Liver (tissue), 9 donors: Measurements from ENCODE around the gene HBD. TPM values are rescaled to one million over a fixed set of nuclear protein-coding genes. Genes with fewer than 3 reads are reported as not detected.

Source experiments
- DNase-seq: peaks from one replicate; pipeline ENCODE4 v3.0.0-alpha.2; 2017; ENCODE audit warnings: low spot score
- H3K27ac ChIP-seq, 2 donors: one replicate each; pipeline ENCODE4 v1.7.0; 2013; ENCODE audit warnings: inconsistent platforms in 2 of 2, low read length in 2 of 2, control low read depth in 1 of 2, low read depth in 1 of 2, mild to moderate bottlenecking in 1 of 2
- H3K27me3 ChIP-seq, 4 donors: one replicate each; pipeline versions ENCODE4 v1.6.1 to v1.7.0; 2013; ENCODE audit warnings: low read length in 3 of 4, inconsistent platforms in 1 of 4, mild to moderate bottlenecking in 1 of 4, moderate library complexity in 1 of 4; ENCODE audit not compliant: control insufficient read depth in 4 of 4, insufficient read depth in 4 of 4
- H3K36me3 ChIP-seq, 4 donors: one replicate each; pipeline versions ENCODE4 v1.6.1 to v1.7.0; 2013; ENCODE audit warnings: low read length in 3 of 4, mild to moderate bottlenecking in 3 of 4, low read depth in 1 of 4, moderate library complexity in 1 of 4; ENCODE audit not compliant: control insufficient read depth in 4 of 4, insufficient read depth in 3 of 4
- H3K4me1 ChIP-seq, 4 donors: one replicate each; pipeline versions ENCODE4 v1.6.1 to v1.7.0; 2013; ENCODE audit warnings: low read length in 3 of 4, mild to moderate bottlenecking in 3 of 4, moderate library complexity in 1 of 4; ENCODE audit not compliant: control insufficient read depth in 4 of 4, insufficient read depth in 4 of 4
- H3K4me3 ChIP-seq, 3 donors: one replicate each; pipeline versions ENCODE4 v1.6.1 to v1.7.0; 2013; ENCODE audit warnings: low read length in 3 of 3, control low read depth in 1 of 3, low read depth in 1 of 3, mild to moderate bottlenecking in 1 of 3
- H3K9ac ChIP-seq, 2 donors: one replicate each; pipeline ENCODE4 v1.7.0; 2013; ENCODE audit warnings: low read length in 2 of 2, mild to moderate bottlenecking in 2 of 2, moderate library complexity in 2 of 2, control low read depth in 1 of 2, low read depth in 1 of 2
- H3K9me3 ChIP-seq, 4 donors: one replicate each; pipeline versions ENCODE4 v1.6.1 to v1.7.0; 2013; ENCODE audit warnings: low read length in 3 of 4; ENCODE audit not compliant: control insufficient read depth in 4 of 4
- EGR1 ChIP-seq, 2 donors: IDR thresholded peaks; 2 replicates each; pipeline ENCODE4 v1.6.1; 2016 to 2018; ENCODE audit warnings: antibody characterized with exemption in 2 of 2, low read depth in 2 of 2
- FOXA1 ChIP-seq: IDR thresholded peaks from 2 replicates; pipeline ENCODE4 v1.6.1; 2016; ENCODE audit warnings: antibody characterized with exemption
- FOXA2 ChIP-seq: IDR thresholded peaks from 2 replicates; pipeline ENCODE4 v1.6.1; 2016; ENCODE audit warnings: antibody characterized with exemption
- GABPA ChIP-seq, 2 donors: IDR thresholded peaks in 1 of 2; conservative IDR thresholded peaks in 1 of 2; 2 replicates each; pipeline ENCODE4 v1.6.1; 2016; ENCODE audit warnings: antibody characterized with exemption in 2 of 2, mild to moderate bottlenecking in 1 of 2, moderate library complexity in 1 of 2
- HNF4A ChIP-seq, 2 donors: conservative IDR thresholded peaks; 2 replicates each; pipeline ENCODE4 v1.6.1; 2016; ENCODE audit warnings: antibody characterized with exemption in 2 of 2, mild to moderate bottlenecking in 2 of 2
- HNF4G ChIP-seq: IDR thresholded peaks from 2 replicates; pipeline ENCODE4 v1.6.1; 2016; ENCODE audit warnings: antibody characterized with exemption
- JUND ChIP-seq, 2 donors: IDR thresholded peaks; 2 replicates each; pipeline ENCODE4 v1.6.1; 2016; ENCODE audit warnings: antibody characterized with exemption in 2 of 2
- NR2F2 ChIP-seq: IDR thresholded peaks from 2 replicates; pipeline ENCODE4 v1.6.1; 2016; ENCODE audit warnings: antibody characterized with exemption
- RAD21 ChIP-seq, 2 donors: IDR thresholded peaks; 2 replicates each; pipeline ENCODE4 v1.6.1; 2016; ENCODE audit warnings: antibody characterized with exemption in 2 of 2, mild to moderate bottlenecking in 2 of 2
- RXRA ChIP-seq, 2 donors: IDR thresholded peaks; 2 replicates each; pipeline ENCODE4 v1.6.1; 2017 to 2018; ENCODE audit warnings: antibody characterized with exemption in 2 of 2, mild to moderate bottlenecking in 1 of 2
- SP1 ChIP-seq: IDR thresholded peaks from 2 replicates; pipeline ENCODE4 v1.6.1; 2018; ENCODE audit warnings: antibody characterized with exemption, mild to moderate bottlenecking
- TAF1 ChIP-seq: conservative IDR thresholded peaks from 2 replicates; pipeline ENCODE4 v1.6.1; 2016; ENCODE audit warnings: antibody characterized with exemption, mild to moderate bottlenecking
- YY1 ChIP-seq: IDR thresholded peaks from 2 replicates; pipeline ENCODE4 v1.6.1; 2016; ENCODE audit warnings: antibody characterized with exemption, mild to moderate bottlenecking
- WGBS: extraction: QIAGEN DNeasy Blood & Tissue Kit; methylation state at CpG from one replicate; pipeline ENCODE4 v1.1.7; 2013; 5-methylcytosine and 5-hydroxymethylcytosine counted together
- polyA plus RNA-seq, 2 donors: library from polyadenylated mRNA; stranded (reverse) in 1 of 2; unstranded in 1 of 2; fragments of 200-250 nt in 1 of 2; fragments of >200 nt in 1 of 2; fragmentation: Nextera tagmentation in 1 of 2; extraction: Ambion mirVana in 1 of 2; gene quantifications; one replicate each; pipeline versions ENCODE4 v1.2.1 to v1.2.3, GENCODE V29; 2013 to 2015
- total RNA-seq, 2 donors: library from RNA; depleted of rRNA; stranded (reverse); fragments of >200 nt; gene quantifications; one replicate each; pipeline ENCODE4 v1.2.3, GENCODE V29; 2014
- TF ChIP-seq, protein P1 (sequence below): IDR thresholded peaks from 2 replicates; pipeline ENCODE4 v1.6.1; 2016; ENCODE audit warnings: antibody characterized with exemption
- TF ChIP-seq, protein P2 (sequence below): IDR thresholded peaks from 2 replicates; pipeline ENCODE4 v1.6.1; 2016; ENCODE audit warnings: antibody characterized with exemption
- TF ChIP-seq, protein P3 (sequence below): IDR thresholded peaks from 2 replicates; pipeline ENCODE4 v1.6.1; 2016; ENCODE audit warnings: antibody characterized with exemption
- TF ChIP-seq, protein P4 (sequence below): IDR thresholded peaks from 2 replicates; pipeline ENCODE4 v1.6.1; 2016; ENCODE audit warnings: antibody characterized with exemption, mild to moderate bottlenecking
- TF ChIP-seq, protein P5 (sequence below): fragments of 150-350 bp; IDR thresholded peaks from 2 replicates; pipeline ENCODE4 v1.5.1; 2017; ENCODE audit warnings: improper control_type of control experiment, low read depth, low read length; ENCODE audit not compliant: missing input control
- donor health status: healthy.
- donor health status: healthy.
- donor health status: healthy.
- donor health status: healthy.
- donor health status: healthy.

Gene HBD
- total and polyA plus RNA-seq, 4 donors: 0.72 to 6.0 TPM; not detected in 2

DNA sequence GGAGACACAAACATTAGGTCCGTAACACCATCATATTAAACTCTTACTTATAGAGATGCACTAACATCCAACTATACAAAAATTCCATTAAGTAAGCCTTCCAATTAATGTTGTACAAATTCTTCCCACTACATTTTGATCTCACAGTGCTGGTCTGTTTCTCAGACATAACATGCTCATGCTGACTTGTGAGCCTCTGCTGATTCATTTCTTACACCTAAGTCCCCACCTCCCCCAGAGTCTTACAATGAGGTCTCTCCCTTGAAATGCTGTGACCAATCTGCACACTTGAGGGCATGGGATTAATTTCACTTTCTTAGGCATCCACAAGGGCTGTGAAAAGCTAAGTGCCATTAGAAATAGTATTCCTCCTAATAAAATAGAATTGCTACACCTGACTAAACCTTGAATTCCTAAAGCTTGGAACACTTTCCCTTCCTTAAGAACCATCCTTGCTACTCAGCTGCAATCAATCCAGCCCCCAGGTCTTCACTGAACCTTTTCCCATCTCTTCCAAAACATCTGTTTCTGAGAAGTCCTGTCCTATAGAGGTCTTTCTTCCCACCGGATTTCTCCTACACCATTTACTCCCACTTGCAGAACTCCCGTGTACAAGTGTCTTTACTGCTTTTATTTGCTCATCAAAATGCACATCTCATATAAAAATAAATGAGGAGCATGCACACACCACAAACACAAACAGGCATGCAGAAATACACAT, 13.3 kb upstream of the HBD start:
- Histone ChIP-seq H3K27ac (no peak overlapping the region), H3K27me3 (peaks cover 0 to 14% (median 0%) of the 10 kb centered on the region in 4 donors), H3K36me3 (no peaks in the 10 kb centered on the region), H3K9me3 (peaks cover 0 to 2% (median 0%) of the 10 kb centered on the region in 4 donors), H3K4me3 (no peak overlapping the region), H3K4me1 (no peaks in the 10 kb centered on the region), H3K9ac (no peak overlapping the region)
- TF ChIP-seq HNF4A (conservative IDR thresholded peaks at IDR 0.05) (no peak), HNF4G (no peak), RXRA (IDR thresholded peaks at IDR 0.05) (no peak), GABPA (IDR thresholded peaks at IDR 0.05 in 1 of 2, conservative IDR thresholded peaks at IDR 0.05 in 1 of 2) (no peak), TAF1 (no peak), YY1 (no peak), EGR1 (IDR thresholded peaks at IDR 0.05; ENCODE audit: low read depth in 2 of 2) (no peak), SP1 (no peak), FOXA2 (no peak), NR2F2 (no peak), RAD21 (IDR thresholded peaks at IDR 0.05) (no peak), FOXA1 (no peak), JUND (IDR thresholded peaks at IDR 0.05) (no peak)
- TF ChIP-seq, protein P1, sequence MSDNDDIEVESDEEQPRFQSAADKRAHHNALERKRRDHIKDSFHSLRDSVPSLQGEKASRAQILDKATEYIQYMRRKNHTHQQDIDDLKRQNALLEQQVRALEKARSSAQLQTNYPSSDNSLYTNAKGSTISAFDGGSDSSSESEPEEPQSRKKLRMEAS: no peak
- TF ChIP-seq, protein P2, sequence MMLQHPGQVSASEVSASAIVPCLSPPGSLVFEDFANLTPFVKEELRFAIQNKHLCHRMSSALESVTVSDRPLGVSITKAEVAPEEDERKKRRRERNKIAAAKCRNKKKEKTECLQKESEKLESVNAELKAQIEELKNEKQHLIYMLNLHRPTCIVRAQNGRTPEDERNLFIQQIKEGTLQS: no peak
- TF ChIP-seq, protein P3, sequence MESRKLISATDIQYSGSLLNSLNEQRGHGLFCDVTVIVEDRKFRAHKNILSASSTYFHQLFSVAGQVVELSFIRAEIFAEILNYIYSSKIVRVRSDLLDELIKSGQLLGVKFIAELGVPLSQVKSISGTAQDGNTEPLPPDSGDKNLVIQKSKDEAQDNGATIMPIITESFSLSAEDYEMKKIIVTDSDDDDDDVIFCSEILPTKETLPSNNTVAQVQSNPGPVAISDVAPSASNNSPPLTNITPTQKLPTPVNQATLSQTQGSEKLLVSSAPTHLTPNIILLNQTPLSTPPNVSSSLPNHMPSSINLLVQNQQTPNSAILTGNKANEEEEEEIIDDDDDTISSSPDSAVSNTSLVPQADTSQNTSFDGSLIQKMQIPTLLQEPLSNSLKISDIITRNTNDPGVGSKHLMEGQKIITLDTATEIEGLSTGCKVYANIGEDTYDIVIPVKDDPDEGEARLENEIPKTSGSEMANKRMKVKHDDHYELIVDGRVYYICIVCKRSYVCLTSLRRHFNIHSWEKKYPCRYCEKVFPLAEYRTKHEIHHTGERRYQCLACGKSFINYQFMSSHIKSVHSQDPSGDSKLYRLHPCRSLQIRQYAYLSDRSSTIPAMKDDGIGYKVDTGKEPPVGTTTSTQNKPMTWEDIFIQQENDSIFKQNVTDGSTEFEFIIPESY: no peak
- TF ChIP-seq, protein P4, sequence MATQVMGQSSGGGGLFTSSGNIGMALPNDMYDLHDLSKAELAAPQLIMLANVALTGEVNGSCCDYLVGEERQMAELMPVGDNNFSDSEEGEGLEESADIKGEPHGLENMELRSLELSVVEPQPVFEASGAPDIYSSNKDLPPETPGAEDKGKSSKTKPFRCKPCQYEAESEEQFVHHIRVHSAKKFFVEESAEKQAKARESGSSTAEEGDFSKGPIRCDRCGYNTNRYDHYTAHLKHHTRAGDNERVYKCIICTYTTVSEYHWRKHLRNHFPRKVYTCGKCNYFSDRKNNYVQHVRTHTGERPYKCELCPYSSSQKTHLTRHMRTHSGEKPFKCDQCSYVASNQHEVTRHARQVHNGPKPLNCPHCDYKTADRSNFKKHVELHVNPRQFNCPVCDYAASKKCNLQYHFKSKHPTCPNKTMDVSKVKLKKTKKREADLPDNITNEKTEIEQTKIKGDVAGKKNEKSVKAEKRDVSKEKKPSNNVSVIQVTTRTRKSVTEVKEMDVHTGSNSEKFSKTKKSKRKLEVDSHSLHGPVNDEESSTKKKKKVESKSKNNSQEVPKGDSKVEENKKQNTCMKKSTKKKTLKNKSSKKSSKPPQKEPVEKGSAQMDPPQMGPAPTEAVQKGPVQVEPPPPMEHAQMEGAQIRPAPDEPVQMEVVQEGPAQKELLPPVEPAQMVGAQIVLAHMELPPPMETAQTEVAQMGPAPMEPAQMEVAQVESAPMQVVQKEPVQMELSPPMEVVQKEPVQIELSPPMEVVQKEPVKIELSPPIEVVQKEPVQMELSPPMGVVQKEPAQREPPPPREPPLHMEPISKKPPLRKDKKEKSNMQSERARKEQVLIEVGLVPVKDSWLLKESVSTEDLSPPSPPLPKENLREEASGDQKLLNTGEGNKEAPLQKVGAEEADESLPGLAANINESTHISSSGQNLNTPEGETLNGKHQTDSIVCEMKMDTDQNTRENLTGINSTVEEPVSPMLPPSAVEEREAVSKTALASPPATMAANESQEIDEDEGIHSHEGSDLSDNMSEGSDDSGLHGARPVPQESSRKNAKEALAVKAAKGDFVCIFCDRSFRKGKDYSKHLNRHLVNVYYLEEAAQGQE: no peak
- TF ChIP-seq, protein P5, sequence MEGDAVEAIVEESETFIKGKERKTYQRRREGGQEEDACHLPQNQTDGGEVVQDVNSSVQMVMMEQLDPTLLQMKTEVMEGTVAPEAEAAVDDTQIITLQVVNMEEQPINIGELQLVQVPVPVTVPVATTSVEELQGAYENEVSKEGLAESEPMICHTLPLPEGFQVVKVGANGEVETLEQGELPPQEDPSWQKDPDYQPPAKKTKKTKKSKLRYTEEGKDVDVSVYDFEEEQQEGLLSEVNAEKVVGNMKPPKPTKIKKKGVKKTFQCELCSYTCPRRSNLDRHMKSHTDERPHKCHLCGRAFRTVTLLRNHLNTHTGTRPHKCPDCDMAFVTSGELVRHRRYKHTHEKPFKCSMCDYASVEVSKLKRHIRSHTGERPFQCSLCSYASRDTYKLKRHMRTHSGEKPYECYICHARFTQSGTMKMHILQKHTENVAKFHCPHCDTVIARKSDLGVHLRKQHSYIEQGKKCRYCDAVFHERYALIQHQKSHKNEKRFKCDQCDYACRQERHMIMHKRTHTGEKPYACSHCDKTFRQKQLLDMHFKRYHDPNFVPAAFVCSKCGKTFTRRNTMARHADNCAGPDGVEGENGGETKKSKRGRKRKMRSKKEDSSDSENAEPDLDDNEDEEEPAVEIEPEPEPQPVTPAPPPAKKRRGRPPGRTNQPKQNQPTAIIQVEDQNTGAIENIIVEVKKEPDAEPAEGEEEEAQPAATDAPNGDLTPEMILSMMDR: no peak
- peak; percentile 39 for DNase-seq
- WGBS: 78% methylated on average over 3 of the region's 3 CpGs
